HepG2 (cell line): ENCODE results near the gene STUB1. TPM values are rescaled to one million over a fixed set of nuclear protein-coding genes. Genes with fewer than 3 reads are reported as not detected.

Source experiments
- E2F5 ChIP-seq: sonication (generic); formaldehyde crosslinking; conservative IDR thresholded peaks from 2 replicates; pipeline ENCODE4 v1.4.0; 2020; ENCODE audit warnings: missing genetic modification reagents
- FOXK2 ChIP-seq: fragments of 450-650 bp; IDR thresholded peaks from 2 replicates; pipeline ENCODE4 v1.6.1; 2016
- HNF4G ChIP-seq, 2 experiments: sonication (generic) in 1 of 2; formaldehyde crosslinking in 1 of 2; IDR thresholded peaks; 2 replicates each; pipeline versions ENCODE4 v1.4.0 to v1.6.1; 2011 to 2020; ENCODE audit warnings: borderline replicate concordance in 2 of 2, low read depth in 2 of 2, mild to moderate bottlenecking in 2 of 2, low read length in 1 of 2, missing genetic modification reagents in 1 of 2, moderate library complexity in 1 of 2
- MAF1 ChIP-seq: sonication (generic); formaldehyde crosslinking; IDR thresholded peaks from 2 replicates; pipeline ENCODE4 v1.5.0; 2020; ENCODE audit warnings: missing genetic modification reagents, borderline replicate concordance
- SAP130 ChIP-seq: IDR thresholded peaks from 2 replicates; pipeline ENCODE4 v1.6.1; 2016; ENCODE audit warnings: low read depth
- SNAPC2 ChIP-seq: sonication (generic); formaldehyde crosslinking; IDR thresholded peaks from 2 replicates; pipeline ENCODE4 v1.8.1; 2022; ENCODE audit warnings: mild to moderate bottlenecking, missing genetic modification reagents
- SOX5 ChIP-seq: IDR thresholded peaks from 2 replicates; pipeline ENCODE4 v1.6.1; 2016; ENCODE audit warnings: borderline replicate concordance
- SRSF9 ChIP-seq: fragments of 200-400 bp; formaldehyde crosslinking; IDR thresholded peaks from 2 replicates; pipeline ENCODE4 v1.6.1; 2018; ENCODE audit warnings: borderline replicate concordance, mild to moderate bottlenecking, low read depth, low read length; ENCODE audit not compliant: insufficient read depth, poor library complexity, severe bottlenecking
- ZMYM4 ChIP-seq: sonication (generic); formaldehyde crosslinking; IDR thresholded peaks from 2 replicates; pipeline ENCODE4 v1.8.1; 2023; ENCODE audit warnings: mild to moderate bottlenecking, missing genetic modification reagents
- ZNF235 ChIP-seq: sonication (generic); formaldehyde crosslinking; IDR thresholded peaks from 2 replicates; pipeline ENCODE4 v1.8.1; 2023; ENCODE audit warnings: mild to moderate bottlenecking, missing genetic modification reagents, borderline replicate concordance
- ZNF552 ChIP-seq: sonication (generic); formaldehyde crosslinking; IDR thresholded peaks from 2 replicates; pipeline ENCODE4 v1.9.0; 2022; ENCODE audit warnings: missing genetic modification reagents, mild to moderate bottlenecking, borderline replicate concordance
- ZNF703 ChIP-seq: sonication (generic); formaldehyde crosslinking; IDR thresholded peaks from 2 replicates; pipeline ENCODE4 v1.5.1; 2020; ENCODE audit warnings: missing genetic modification reagents, mild to moderate bottlenecking, moderate library complexity, borderline replicate concordance
- ZNF710 ChIP-seq: sonication (generic); formaldehyde crosslinking; IDR thresholded peaks from 2 replicates; pipeline ENCODE4 v1.5.0; 2020; ENCODE audit warnings: mild to moderate bottlenecking, missing genetic modification reagents, borderline replicate concordance
- polyA plus RNA-seq, 8 experiments: library from polyadenylated mRNA; depleted of rRNA in 3 of 8; stranded (reverse) in 7 of 8; unstranded in 1 of 8; fragments of >200 nt; fragmentation: Illumina TruSeq in 4 of 8; extraction: Trizol in 4 of 8; gene quantifications; 2 replicates each; pipeline versions ENCODE4 v1.2.1 to v1.2.3, GENCODE V29; 2011 to 2016; ENCODE audit warnings: low read depth in 4 of 8, missing spikeins in 1 of 8, mixed read lengths in 1 of 8; ENCODE audit not compliant: insufficient read depth in 1 of 8
- total RNA-seq, 5 experiments: library from RNA; depleted of rRNA; stranded (reverse); fragments of >200 nt; fragmentation: Illumina TruSeq; extraction: Trizol; gene quantifications; 2 replicates each; pipeline ENCODE4 v1.2.3, GENCODE V29; 2016; ENCODE audit warnings: low read depth in 1 of 5
- TF ChIP-seq, protein P1 (sequence below): sonication (generic); formaldehyde crosslinking; IDR thresholded peaks from 2 replicates; pipeline ENCODE4 v1.4.0; 2020; ENCODE audit warnings: missing genetic modification reagents; ENCODE audit errors: not compliant biosample characterization
- TF ChIP-seq, protein P2 (sequence below): sonication (generic); formaldehyde crosslinking; IDR thresholded peaks from 2 replicates; pipeline ENCODE4 v1.8.1; 2022; ENCODE audit warnings: mild to moderate bottlenecking, missing genetic modification reagents
- TF ChIP-seq, protein P3 (sequence below): sonication (generic); formaldehyde crosslinking; IDR thresholded peaks from 2 replicates; pipeline ENCODE4 v1.4.0; 2020; ENCODE audit warnings: missing genetic modification reagents, mild to moderate bottlenecking, borderline replicate concordance
- TF ChIP-seq, protein P4 (sequence below): sonication (generic); formaldehyde crosslinking; IDR thresholded peaks from 2 replicates; pipeline ENCODE4 v1.5.0; 2020; ENCODE audit warnings: mild to moderate bottlenecking, missing genetic modification reagents, moderate library complexity

STUB1 gene
- total and polyA plus RNA-seq, 2 of the 13 experiments (the other 11 are each of a cell fraction or from before 2014, with no cell fraction given), result 52.9 to 78.2 TPM

- TF ChIP-seq, protein P1, sequence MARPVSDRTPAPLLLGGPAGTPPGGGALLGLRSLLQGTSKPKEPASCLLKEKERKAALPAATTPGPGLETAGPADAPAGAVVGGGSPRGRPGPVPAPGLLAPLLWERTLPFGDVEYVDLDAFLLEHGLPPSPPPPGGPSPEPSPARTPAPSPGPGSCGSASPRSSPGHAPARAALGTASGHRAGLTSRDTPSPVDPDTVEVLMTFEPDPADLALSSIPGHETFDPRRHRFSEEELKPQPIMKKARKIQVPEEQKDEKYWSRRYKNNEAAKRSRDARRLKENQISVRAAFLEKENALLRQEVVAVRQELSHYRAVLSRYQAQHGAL, result no peak
- TF ChIP-seq SOX5 (CRISPR knock-in tag), result peak; percentile 59; the same call in 1 of the 2 replicates
- TF ChIP-seq ZNF552 (CRISPR knock-in tag), result peak; percentile 91; the same call in 1 of the 2 replicates
- TF ChIP-seq, protein P2, sequence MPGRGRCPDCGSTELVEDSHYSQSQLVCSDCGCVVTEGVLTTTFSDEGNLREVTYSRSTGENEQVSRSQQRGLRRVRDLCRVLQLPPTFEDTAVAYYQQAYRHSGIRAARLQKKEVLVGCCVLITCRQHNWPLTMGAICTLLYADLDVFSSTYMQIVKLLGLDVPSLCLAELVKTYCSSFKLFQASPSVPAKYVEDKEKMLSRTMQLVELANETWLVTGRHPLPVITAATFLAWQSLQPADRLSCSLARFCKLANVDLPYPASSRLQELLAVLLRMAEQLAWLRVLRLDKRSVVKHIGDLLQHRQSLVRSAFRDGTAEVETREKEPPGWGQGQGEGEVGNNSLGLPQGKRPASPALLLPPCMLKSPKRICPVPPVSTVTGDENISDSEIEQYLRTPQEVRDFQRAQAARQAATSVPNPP (CRISPR knock-in tag), result 0 out of 2 replicates have a peak, but pooled peaks have one; percentile 60
- peak; percentile 99 for TF ChIP-seq SAP130
- TF ChIP-seq HNF4G (IDR thresholded peaks at IDR 0.05; ENCODE audit: borderline replicate concordance, low read depth, low read length), result peak; percentile 75
- TF ChIP-seq HNF4G (CRISPR knock-in tag; IDR thresholded peaks at IDR 0.05; ENCODE audit: borderline replicate concordance, low read depth), result peak; percentile 92; the same call in 1 of the 2 replicates
- peak; percentile 97; the same call in 1 of the 2 replicates for TF ChIP-seq ZNF235 (CRISPR knock-in tag)
- TF ChIP-seq, protein P3, sequence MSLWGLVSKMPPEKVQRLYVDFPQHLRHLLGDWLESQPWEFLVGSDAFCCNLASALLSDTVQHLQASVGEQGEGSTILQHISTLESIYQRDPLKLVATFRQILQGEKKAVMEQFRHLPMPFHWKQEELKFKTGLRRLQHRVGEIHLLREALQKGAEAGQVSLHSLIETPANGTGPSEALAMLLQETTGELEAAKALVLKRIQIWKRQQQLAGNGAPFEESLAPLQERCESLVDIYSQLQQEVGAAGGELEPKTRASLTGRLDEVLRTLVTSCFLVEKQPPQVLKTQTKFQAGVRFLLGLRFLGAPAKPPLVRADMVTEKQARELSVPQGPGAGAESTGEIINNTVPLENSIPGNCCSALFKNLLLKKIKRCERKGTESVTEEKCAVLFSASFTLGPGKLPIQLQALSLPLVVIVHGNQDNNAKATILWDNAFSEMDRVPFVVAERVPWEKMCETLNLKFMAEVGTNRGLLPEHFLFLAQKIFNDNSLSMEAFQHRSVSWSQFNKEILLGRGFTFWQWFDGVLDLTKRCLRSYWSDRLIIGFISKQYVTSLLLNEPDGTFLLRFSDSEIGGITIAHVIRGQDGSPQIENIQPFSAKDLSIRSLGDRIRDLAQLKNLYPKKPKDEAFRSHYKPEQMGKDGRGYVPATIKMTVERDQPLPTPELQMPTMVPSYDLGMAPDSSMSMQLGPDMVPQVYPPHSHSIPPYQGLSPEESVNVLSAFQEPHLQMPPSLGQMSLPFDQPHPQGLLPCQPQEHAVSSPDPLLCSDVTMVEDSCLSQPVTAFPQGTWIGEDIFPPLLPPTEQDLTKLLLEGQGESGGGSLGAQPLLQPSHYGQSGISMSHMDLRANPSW (CRISPR knock-in tag), result peak; percentile 60; the same call in 1 of the 2 replicates
- TF ChIP-seq ZNF710, result peak; percentile 83; the same call in 1 of the 2 replicates
- no peak for TF ChIP-seq FOXK2
- TF ChIP-seq SNAPC2, result peak; percentile 93; the same call in 1 of the 2 replicates
- no peak for TF ChIP-seq SRSF9
- TF ChIP-seq E2F5 (CRISPR knock-in tag), result peak; percentile 92
- peak; percentile 90 for TF ChIP-seq ZMYM4 (CRISPR knock-in tag)
- TF ChIP-seq, protein P4, sequence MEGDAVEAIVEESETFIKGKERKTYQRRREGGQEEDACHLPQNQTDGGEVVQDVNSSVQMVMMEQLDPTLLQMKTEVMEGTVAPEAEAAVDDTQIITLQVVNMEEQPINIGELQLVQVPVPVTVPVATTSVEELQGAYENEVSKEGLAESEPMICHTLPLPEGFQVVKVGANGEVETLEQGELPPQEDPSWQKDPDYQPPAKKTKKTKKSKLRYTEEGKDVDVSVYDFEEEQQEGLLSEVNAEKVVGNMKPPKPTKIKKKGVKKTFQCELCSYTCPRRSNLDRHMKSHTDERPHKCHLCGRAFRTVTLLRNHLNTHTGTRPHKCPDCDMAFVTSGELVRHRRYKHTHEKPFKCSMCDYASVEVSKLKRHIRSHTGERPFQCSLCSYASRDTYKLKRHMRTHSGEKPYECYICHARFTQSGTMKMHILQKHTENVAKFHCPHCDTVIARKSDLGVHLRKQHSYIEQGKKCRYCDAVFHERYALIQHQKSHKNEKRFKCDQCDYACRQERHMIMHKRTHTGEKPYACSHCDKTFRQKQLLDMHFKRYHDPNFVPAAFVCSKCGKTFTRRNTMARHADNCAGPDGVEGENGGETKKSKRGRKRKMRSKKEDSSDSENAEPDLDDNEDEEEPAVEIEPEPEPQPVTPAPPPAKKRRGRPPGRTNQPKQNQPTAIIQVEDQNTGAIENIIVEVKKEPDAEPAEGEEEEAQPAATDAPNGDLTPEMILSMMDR (CRISPR knock-in tag), result peak; percentile 29; the same call in 1 of the 2 replicates
- TF ChIP-seq ZNF703, result peak; percentile 93; the same call in 1 of the 2 replicates
- TF ChIP-seq MAF1, result no peak; the same call in 1 of the 2 replicates
Observed at GRCh38 chr16:648781-649589, 31.2 kb upstream of the STUB1 start, which contains the start of gene WDR90 (continued).
